SK-N-SH (cell line): ENCODE results near the gene NOPCHAP1. TPM values are rescaled to one million over a fixed set of nuclear protein-coding genes. Genes with fewer than 3 reads are reported as not detected.
A peak's percentile ranks its signal among the peaks of the same experiment; 100 is the strongest.

ENCODE experiments used
- CTCF ChIA-PET: fragments of 300-600, 350-600 bp; formaldehyde crosslinking; extraction: SDS; loops from one replicate; lab custom pipeline; 2021; lab: Yijun Ruan, JAX
- POLR2A ChIA-PET: fragments of 350-600 bp; sonication (Branson Sonifier 250); formaldehyde crosslinking; extraction: SDS; loops from one replicate; lab custom pipeline; 2020; ENCODE audit warnings: antibody characterized with exemption, inconsistent platforms; lab: Yijun Ruan, JAX
- DNase-seq: peaks from one replicate; pipeline ENCODE4 v3.0.0; 2012
- H2AFZ ChIP-seq: fragments of 200-600 bp; sonication (generic); 2 replicates; pipeline ENCODE4 v1.8.1; 2016; ENCODE audit warnings: antibody characterized with exemption, mild to moderate bottlenecking, low read depth
- H3F3A ChIP-seq: fragments of 200-600 bp; sonication (generic); replicated peaks from 2 replicates; pipeline ENCODE3; 2016; ENCODE audit warnings: antibody characterized with exemption, mild to moderate bottlenecking; ENCODE audit not compliant: insufficient read depth
- H3K27ac ChIP-seq, 2 experiments: fragments of 200-500 bp in 1 of 2; fragments of 200-600 bp in 1 of 2; sonication (Bioruptor generic) in 1 of 2; sonication (generic), shearing (Covaris generic) in 1 of 2; 2 replicates each; pipeline versions ENCODE4 v1.5.1 to v1.6.1; 2014 to 2016; ENCODE audit warnings: low read depth in 2 of 2, inconsistent platforms in 1 of 2, low read length in 1 of 2, mild to moderate bottlenecking in 1 of 2, mixed read lengths in 1 of 2
- H3K27me3 ChIP-seq: fragments of 200-600 bp; sonication (generic), shearing (Covaris generic); 2 replicates; pipeline ENCODE4 v1.6.1; 2016; ENCODE audit warnings: mixed run types; ENCODE audit not compliant: insufficient read depth
- H3K36me3 ChIP-seq, 2 experiments: fragments of 200-500 bp in 1 of 2; fragments of 200-600 bp in 1 of 2; sonication (Bioruptor generic) in 1 of 2; sonication (generic) in 1 of 2; replicated peaks in 1 of 2; 2 replicates each; pipeline versions ENCODE3 to v1.5.1; 2014 to 2016; ENCODE audit warnings: low read length in 1 of 2, mild to moderate bottlenecking in 1 of 2; ENCODE audit not compliant: insufficient read depth in 2 of 2, control insufficient read depth in 1 of 2
- H3K4me1 ChIP-seq, 2 experiments: fragments of 200-500 bp in 1 of 2; fragments of 200-600 bp in 1 of 2; sonication (Bioruptor generic) in 1 of 2; sonication (generic), shearing (Covaris generic) in 1 of 2; 2 replicates each; pipeline versions ENCODE4 v1.5.1 to v1.6.1; 2014 to 2016; ENCODE audit warnings: low read depth in 1 of 2, low read length in 1 of 2, mixed run types in 1 of 2; ENCODE audit not compliant: insufficient read depth in 2 of 2, control insufficient read depth in 1 of 2
- H3K4me2 ChIP-seq: fragments of 200-600 bp; sonication (generic), shearing (Covaris generic); 2 replicates; pipeline ENCODE4 v1.6.1; 2017; ENCODE audit warnings: mixed run types
- H3K4me3 ChIP-seq, 2 experiments: fragments of 200-500 bp in 1 of 2; fragments of 200-600 bp in 1 of 2; sonication (Bioruptor generic) in 1 of 2; sonication (generic), shearing (Covaris generic) in 1 of 2; 2 replicates each; pipeline versions ENCODE4 v1.5.1 to v1.8.1; 2014 to 2016; ENCODE audit warnings: low read depth in 2 of 2, inconsistent platforms in 1 of 2, low read length in 1 of 2, mild to moderate bottlenecking in 1 of 2, mixed read lengths in 1 of 2, moderate library complexity in 1 of 2
- H3K79me2 ChIP-seq: fragments of 200-600 bp; sonication (generic); 2 replicates; pipeline ENCODE4 v1.8.1; 2017; ENCODE audit warnings: mild to moderate bottlenecking; ENCODE audit not compliant: insufficient read depth
- H3K9ac ChIP-seq: fragments of 200-600 bp; sonication (generic); 2 replicates; pipeline ENCODE4 v1.6.1; 2017; ENCODE audit warnings: mixed run types
- H3K9me2 ChIP-seq: fragments of 200-600 bp; sonication (generic); 2 replicates; pipeline ENCODE4 v1.6.1; 2017; ENCODE audit warnings: mixed run types
- H3K9me3 ChIP-seq: fragments of 200-600 bp; sonication (generic); 2 replicates; pipeline ENCODE4 v1.6.1; 2017; ENCODE audit warnings: mixed run types, mild to moderate bottlenecking, moderate library complexity
- H4K20me1 ChIP-seq: fragments of 200-600 bp; sonication (generic); 2 replicates; pipeline ENCODE4 v1.6.1; 2017; ENCODE audit warnings: mild to moderate bottlenecking, mixed run types; ENCODE audit not compliant: insufficient read depth
- ELF1 ChIP-seq: IDR thresholded peaks from 2 replicates; pipeline ENCODE4 v1.4.0; 2012
- EP300 ChIP-seq, 2 experiments: IDR thresholded peaks; 2 replicates each; pipeline versions ENCODE4 v1.4.0 to v1.6.1; 2012; ENCODE audit warnings: borderline replicate concordance in 1 of 2, low read depth in 1 of 2, low read length in 1 of 2
- FOXJ3 ChIP-seq: sonication (generic); formaldehyde crosslinking; IDR thresholded peaks from 2 replicates; pipeline ENCODE4 v1.5.1; 2020; ENCODE audit warnings: mild to moderate bottlenecking, missing genetic modification reagents
- IRF3 ChIP-seq: fragments of 150-350 bp; IDR thresholded peaks from 2 replicates; pipeline ENCODE4 v1.6.1; 2016; ENCODE audit warnings: mild to moderate bottlenecking, low read depth, low read length
- JUND ChIP-seq: IDR thresholded peaks from 2 replicates; pipeline ENCODE4 v1.4.0; 2012
- MXI1 ChIP-seq: IDR thresholded peaks from 2 replicates; pipeline ENCODE4 v1.6.1; 2012; ENCODE audit warnings: mild to moderate bottlenecking, low read depth, low read length, improper control_type of control experiment
- NFIC ChIP-seq: IDR thresholded peaks from 2 replicates; pipeline ENCODE4 v1.4.0; 2012; ENCODE audit warnings: borderline replicate concordance
- NRF1 ChIP-seq: IDR thresholded peaks from 2 replicates; pipeline ENCODE4 v1.6.1; 2012; ENCODE audit warnings: low read depth, mild to moderate bottlenecking, low read length
- POLR2AphosphoS5 ChIP-seq: IDR thresholded peaks from 2 replicates; pipeline ENCODE4 v1.6.1; 2012; ENCODE audit warnings: low read depth, low read length
- RAD21 ChIP-seq: IDR thresholded peaks from 2 replicates; pipeline ENCODE4 v1.6.1; 2012; ENCODE audit warnings: mild to moderate bottlenecking, low read length
- RCOR1 ChIP-seq: fragments of 150-350 bp; IDR thresholded peaks from 2 replicates; pipeline ENCODE4 v1.6.1; 2017; ENCODE audit warnings: antibody characterized with exemption, low read length
- SIN3A ChIP-seq: IDR thresholded peaks from 2 replicates; pipeline ENCODE4 v1.6.1; 2012; ENCODE audit warnings: low read depth, mild to moderate bottlenecking, low read length, moderate library complexity, borderline replicate concordance
- TEAD4 ChIP-seq: IDR thresholded peaks from 2 replicates; pipeline ENCODE4 v1.4.0; 2012; ENCODE audit warnings: mild to moderate bottlenecking, borderline replicate concordance; ENCODE audit not compliant: insufficient read depth
- USF1 ChIP-seq: IDR thresholded peaks from 2 replicates; pipeline ENCODE4 v1.4.0; 2012; ENCODE audit warnings: low read depth, borderline replicate concordance
- YY1 ChIP-seq: IDR thresholded peaks from 2 replicates; pipeline ENCODE4 v1.4.0; 2012; ENCODE audit warnings: low read depth, mild to moderate bottlenecking
- WGBS: methylation state at CpG from one replicate; pipeline ENCODE4 v1.1.6; 2017; ENCODE audit warnings: low lambda C conversion rate; 5-methylcytosine and 5-hydroxymethylcytosine counted together
- polyA plus RNA-seq, 3 experiments: library from polyadenylated mRNA; depleted of rRNA; stranded (reverse); fragments of >200 nt; gene quantifications; 2 replicates each; pipeline ENCODE4 v1.2.3, GENCODE V29; 2012
- TF ChIP-seq, protein P1 (sequence below): fragments of 150-350 bp; IDR thresholded peaks from 2 replicates; pipeline ENCODE4 v1.6.1; 2017; ENCODE audit warnings: antibody characterized with exemption, low read length, low read depth, borderline replicate concordance
- TF ChIP-seq, protein P2 (sequence below): fragments of 200-600 bp; sonication (generic); IDR thresholded peaks from 2 replicates; pipeline ENCODE4 v1.6.1; 2017; ENCODE audit warnings: antibody characterized with exemption, mild to moderate bottlenecking, moderate library complexity
- TF ChIP-seq, protein P3 (sequence below): IDR thresholded peaks from 2 replicates; pipeline ENCODE4; 2012

NOPCHAP1 gene
- polyA plus RNA-seq, 1 of the 3 experiments (the other 2 are of a cell fraction), result 17.3 TPM

GRCh38 chr12:104957719-104958000 is 28.5 kb upstream of the NOPCHAP1 start:
- ChIA-PET POLR2A (no interaction called here), CTCF (interaction anchor here (0.6 to 2.5 kb wide), 7 partner anchors 8 to 576 kb away, joined by 3 to 20 read pairs (median 4); no protein-coding TSS in a partner anchor)
- TF ChIP-seq, protein P1, sequence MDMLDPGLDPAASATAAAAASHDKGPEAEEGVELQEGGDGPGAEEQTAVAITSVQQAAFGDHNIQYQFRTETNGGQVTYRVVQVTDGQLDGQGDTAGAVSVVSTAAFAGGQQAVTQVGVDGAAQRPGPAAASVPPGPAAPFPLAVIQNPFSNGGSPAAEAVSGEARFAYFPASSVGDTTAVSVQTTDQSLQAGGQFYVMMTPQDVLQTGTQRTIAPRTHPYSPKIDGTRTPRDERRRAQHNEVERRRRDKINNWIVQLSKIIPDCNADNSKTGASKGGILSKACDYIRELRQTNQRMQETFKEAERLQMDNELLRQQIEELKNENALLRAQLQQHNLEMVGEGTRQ, result no peak
- TF ChIP-seq JUND (no peak), NRF1 (no peak), SIN3A (no peak), IRF3 (no peak), MXI1 (no peak; the same call in 1 of the 2 replicates), FOXJ3 (CRISPR knock-in tag) (no peak), RAD21 (no peak), NFIC (no peak), ELF1 (no peak), USF1 (no peak), POLR2AphosphoS5 (no peak), EP300 (IDR thresholded peaks at IDR 0.05; ENCODE audit: borderline replicate concordance in 1 of 2, low read depth in 1 of 2, low read length in 1 of 2) (no peak), TEAD4 (no peak), YY1 (no peak), RCOR1 (no peak)
- TF ChIP-seq, protein P2, sequence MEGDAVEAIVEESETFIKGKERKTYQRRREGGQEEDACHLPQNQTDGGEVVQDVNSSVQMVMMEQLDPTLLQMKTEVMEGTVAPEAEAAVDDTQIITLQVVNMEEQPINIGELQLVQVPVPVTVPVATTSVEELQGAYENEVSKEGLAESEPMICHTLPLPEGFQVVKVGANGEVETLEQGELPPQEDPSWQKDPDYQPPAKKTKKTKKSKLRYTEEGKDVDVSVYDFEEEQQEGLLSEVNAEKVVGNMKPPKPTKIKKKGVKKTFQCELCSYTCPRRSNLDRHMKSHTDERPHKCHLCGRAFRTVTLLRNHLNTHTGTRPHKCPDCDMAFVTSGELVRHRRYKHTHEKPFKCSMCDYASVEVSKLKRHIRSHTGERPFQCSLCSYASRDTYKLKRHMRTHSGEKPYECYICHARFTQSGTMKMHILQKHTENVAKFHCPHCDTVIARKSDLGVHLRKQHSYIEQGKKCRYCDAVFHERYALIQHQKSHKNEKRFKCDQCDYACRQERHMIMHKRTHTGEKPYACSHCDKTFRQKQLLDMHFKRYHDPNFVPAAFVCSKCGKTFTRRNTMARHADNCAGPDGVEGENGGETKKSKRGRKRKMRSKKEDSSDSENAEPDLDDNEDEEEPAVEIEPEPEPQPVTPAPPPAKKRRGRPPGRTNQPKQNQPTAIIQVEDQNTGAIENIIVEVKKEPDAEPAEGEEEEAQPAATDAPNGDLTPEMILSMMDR, result no peak
- TF ChIP-seq, protein P3, sequence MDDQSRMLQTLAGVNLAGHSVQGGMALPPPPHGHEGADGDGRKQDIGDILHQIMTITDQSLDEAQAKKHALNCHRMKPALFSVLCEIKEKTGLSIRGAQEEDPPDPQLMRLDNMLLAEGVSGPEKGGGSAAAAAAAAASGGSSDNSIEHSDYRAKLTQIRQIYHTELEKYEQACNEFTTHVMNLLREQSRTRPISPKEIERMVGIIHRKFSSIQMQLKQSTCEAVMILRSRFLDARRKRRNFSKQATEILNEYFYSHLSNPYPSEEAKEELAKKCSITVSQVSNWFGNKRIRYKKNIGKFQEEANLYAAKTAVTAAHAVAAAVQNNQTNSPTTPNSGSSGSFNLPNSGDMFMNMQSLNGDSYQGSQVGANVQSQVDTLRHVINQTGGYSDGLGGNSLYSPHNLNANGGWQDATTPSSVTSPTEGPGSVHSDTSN, result no peak
- Histone ChIP-seq H3K9me2 (no peaks in the 10 kb centered on the region), H3K4me3 (peak overlapping the region; percentile 81 to 83), H3K79me2 (peaks cover 5% of the 10 kb centered on the region; the same call in 1 of the 2 replicates), H3K4me1 (peaks cover 6 to 17% of the 10 kb centered on the region in 2 experiments; a peak in 3 of 4 replicates), H3F3A (peaks cover 26% of the 10 kb centered on the region), H3K9me3 (no peaks in the 10 kb centered on the region), H2AFZ (peak overlapping the region; percentile 37; the same call in 1 of the 2 replicates), H3K27ac (peak overlapping the region; percentile 20 to 88; a peak in 1 of 4 replicates), H3K36me3 (no peaks in the 10 kb centered on the region), H4K20me1 (no peaks in the 10 kb centered on the region), H3K9ac (peak overlapping the region; percentile 77; the same call in 1 of the 2 replicates), H3K4me2 (peak overlapping the region; percentile 67), H3K27me3 (no peaks in the 10 kb centered on the region)
- WGBS, result 0% methylated on average over 18 of the region's 31 CpGs
- peak; percentile 77 for DNase-seq
